IPS-20b (cell line): ENCODE data around the gene FBXO24.
A peak's percentile ranks its signal among the peaks of the same experiment; 100 is the strongest.
"Not testable (repeated sequence)": the region's sequence is repeated elsewhere in the genome, so short reads cannot be mapped to it uniquely, and the experiment has no call there.

Source experiments
- H3K27ac ChIP-seq: one replicate; pipeline ENCODE4 v1.5.1; 2013; ENCODE audit warnings: low read length
- H3K27me3 ChIP-seq: 2 replicates; pipeline ENCODE4 v1.6.1; 2013; ENCODE audit warnings: mild to moderate bottlenecking, low read length, inconsistent platforms; ENCODE audit not compliant: insufficient read depth
- H3K36me3 ChIP-seq: 2 replicates; pipeline ENCODE4 v1.6.1; 2013; ENCODE audit warnings: low read depth, mild to moderate bottlenecking, inconsistent platforms, low read length, moderate library complexity; ENCODE audit not compliant: insufficient read depth
- H3K4me1 ChIP-seq: 2 replicates; pipeline ENCODE4 v1.6.1; 2013; ENCODE audit warnings: mild to moderate bottlenecking, control low read depth, inconsistent platforms, low read length, moderate library complexity; ENCODE audit not compliant: insufficient read depth
- H3K4me3 ChIP-seq: 2 replicates; pipeline ENCODE4 v1.5.1; 2013; ENCODE audit warnings: mild to moderate bottlenecking, low read length, inconsistent platforms
- H3K9ac ChIP-seq: 2 replicates; pipeline ENCODE4 v1.6.1; 2013; ENCODE audit warnings: low read depth, mild to moderate bottlenecking, inconsistent platforms, low read length, moderate library complexity
- H3K9me3 ChIP-seq: 2 replicates; pipeline ENCODE4 v1.6.1; 2013; ENCODE audit warnings: mild to moderate bottlenecking, low read depth, low read length, inconsistent platforms; ENCODE audit not compliant: insufficient read depth

Gene FBXO24

DNA sequence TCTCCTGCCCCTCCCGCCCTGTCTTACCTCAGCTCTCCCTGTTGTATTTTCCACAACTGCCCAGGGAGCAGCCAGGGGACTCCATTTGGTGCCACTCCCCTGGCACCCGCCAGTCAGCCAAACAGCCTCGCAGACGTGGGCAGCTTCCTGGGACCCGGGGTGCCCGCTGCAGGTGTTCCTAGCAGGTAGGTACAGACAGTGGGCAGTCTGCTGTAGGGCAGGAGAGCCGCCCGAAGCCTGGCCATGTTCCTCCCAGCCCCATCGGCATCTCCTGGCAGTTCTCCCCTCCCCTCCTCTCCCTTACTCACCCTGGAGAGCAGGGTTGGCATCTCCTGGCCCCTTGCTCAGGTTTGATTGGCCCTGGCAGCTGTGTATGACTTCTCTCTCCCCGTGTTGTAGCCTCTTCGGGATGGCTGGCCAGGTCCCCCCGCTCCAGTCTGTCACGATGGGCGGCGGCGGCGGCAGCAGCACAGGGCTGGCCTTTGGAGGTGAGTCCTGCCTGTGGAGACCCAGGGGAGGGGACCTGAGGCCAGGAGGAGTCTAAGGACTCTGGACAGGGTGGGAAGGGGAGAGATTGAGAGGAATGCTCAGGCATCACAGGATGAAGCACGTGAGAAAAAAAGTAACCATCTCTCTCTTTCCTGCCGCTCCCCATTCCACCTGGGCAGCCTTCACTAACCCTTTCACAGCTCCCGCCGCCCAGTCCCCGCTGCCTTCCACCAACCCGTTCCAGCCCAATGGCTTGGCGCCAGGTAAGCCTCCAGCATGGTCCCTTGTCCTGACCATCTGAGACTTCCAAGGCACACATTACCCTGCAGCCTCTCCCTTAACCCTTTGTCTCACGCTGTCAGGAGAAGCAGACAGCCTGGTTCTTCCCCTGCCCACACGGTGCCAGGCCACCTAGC lies 23.7 kb upstream of the FBXO24 start:
- H3K27me3 ChIP-seq = no peaks in the 10 kb centered on the region
- H3K4me3 ChIP-seq = no peak overlapping the region
- no peaks in the 10 kb centered on the region for H3K9me3 ChIP-seq
- H3K36me3 ChIP-seq = 0 out of 2 replicates have a peak, but pooled peaks cover 3% of the 10 kb centered on the region
- no peak overlapping the region for H3K27ac ChIP-seq
- H3K9ac ChIP-seq = no peak overlapping the region
- H3K4me1 ChIP-seq = no peaks in the 10 kb centered on the region

DNA sequence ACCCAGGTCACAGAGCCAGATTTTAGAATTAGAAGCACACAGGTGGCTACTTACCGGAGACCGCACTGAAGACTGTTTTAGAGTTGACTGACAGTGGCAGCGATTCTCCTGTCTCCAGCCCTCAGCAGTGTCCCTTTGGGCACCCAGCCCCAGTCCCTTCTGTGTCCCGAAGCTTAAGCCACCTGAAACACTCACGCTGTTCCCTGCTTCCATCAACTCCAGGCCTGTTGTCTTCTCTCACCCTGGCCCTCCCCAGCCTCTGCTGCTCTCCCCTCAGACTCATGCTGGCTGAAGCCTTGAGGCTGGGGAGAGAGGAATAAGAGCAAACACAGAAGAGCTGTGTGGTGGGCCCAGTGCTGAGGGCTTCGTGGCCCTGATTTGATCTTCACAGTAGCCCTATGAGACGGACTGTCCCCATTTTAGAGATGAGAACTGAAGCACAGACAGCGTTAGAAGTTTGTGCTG lies 23.0 kb upstream of the FBXO24 start:
- Histone ChIP-seq H3K4me1 (no peaks in the 10 kb centered on the region), H3K9me3 (no peaks in the 10 kb centered on the region), H3K27ac (no peak overlapping the region), H3K9ac (no peak overlapping the region), H3K27me3 (no peaks in the 10 kb centered on the region), H3K4me3 (no peak overlapping the region), H3K36me3 (0 out of 2 replicates have a peak, but pooled peaks cover 3% of the 10 kb centered on the region)

DNA sequence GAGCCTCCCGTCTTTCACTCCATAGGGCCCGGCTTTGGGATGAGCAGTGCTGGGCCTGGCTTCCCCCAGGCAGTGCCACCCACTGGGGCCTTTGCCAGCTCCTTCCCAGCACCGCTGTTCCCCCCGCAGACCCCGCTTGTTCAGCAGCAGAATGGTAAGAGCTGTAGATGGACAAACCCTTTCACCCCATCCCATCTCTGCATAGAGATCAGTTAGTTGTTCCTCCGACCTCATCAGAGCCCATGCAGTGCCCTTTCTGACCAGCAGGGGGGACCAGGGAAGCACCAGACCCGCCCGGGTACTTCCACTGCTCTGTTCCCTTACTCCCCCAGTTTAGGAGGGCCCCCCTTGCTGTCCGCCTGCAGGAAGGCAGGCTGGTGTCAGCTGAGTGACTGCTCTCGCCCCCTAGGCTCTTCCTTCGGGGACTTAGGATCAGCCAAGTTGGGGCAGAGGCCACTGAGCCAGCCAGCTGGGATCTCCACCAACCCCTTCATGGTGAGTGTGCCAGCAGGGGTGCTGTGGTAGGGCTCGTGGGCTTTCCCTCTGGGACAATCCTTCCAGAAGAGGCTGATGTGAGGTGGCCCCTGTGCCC lies 22.2 kb upstream of the FBXO24 start:
- Histone ChIP-seq H3K9me3 (no peaks in the 10 kb centered on the region), H3K9ac (no peak overlapping the region), H3K4me1 (no peaks in the 10 kb centered on the region), H3K27me3 (peaks cover 5% of the 10 kb centered on the region; the same call in 1 of the 2 replicates), H3K27ac (no peak overlapping the region), H3K4me3 (no peak overlapping the region), H3K36me3 (0 out of 2 replicates have a peak, but pooled peaks cover 3% of the 10 kb centered on the region)

DNA sequence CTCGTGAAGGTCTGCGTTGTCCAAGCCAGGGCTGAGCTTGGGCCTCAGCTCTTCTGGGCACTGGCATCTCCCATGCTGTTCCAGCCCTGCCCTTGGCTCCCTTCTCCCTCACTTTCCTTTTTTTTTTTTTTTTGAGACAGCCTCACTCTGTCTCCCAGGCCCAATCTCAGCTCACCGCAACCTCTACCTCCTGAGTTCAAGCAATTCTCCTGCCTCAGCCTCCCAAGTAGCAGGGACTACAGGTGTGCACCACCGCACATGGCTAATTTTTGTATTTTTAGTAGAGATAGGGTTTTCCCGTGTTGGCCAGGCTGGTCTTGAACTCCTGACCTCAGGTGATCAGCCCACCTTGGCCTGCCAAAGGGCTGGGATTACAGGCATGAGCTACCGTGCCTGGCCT lies 21.7 kb upstream of the FBXO24 start:
- not testable (repeated sequence) for H3K9me3 ChIP-seq, H3K9ac ChIP-seq, H3K36me3 ChIP-seq, H3K27ac ChIP-seq, H3K27me3 ChIP-seq, H3K4me3 ChIP-seq, H3K4me1 ChIP-seq

DNA sequence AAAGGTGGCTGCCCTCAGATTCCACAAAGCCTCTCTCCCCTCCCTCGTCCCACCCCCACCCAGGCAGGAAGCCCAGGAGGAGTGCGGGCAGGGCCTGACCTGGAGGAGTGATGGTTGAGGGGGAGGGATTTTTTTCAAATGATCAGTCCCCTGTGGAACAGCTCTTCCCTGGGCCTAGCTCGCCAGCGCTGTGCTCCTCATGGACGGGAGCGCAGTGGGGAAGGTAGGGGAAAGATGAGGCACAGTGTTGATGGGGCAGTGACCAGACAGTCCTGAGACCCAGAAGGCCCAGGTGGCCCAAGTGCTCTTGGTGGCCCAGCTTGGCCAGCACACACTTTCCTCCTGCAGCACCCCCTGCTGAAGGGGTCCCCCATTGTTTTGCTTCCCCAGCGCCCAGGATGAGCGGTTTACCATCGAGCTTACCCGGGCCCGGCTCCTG lies 21.0 kb upstream of the FBXO24 start:
- Histone ChIP-seq H3K9ac (no peak overlapping the region), H3K4me1 (no peaks in the 10 kb centered on the region), H3K27ac (no peak overlapping the region), H3K27me3 (peaks cover 9% of the 10 kb centered on the region; the same call in 1 of the 2 replicates), H3K36me3 (0 out of 2 replicates have a peak, but pooled peaks cover 3% of the 10 kb centered on the region), H3K4me3 (no peak overlapping the region), H3K9me3 (no peaks in the 10 kb centered on the region)

DNA sequence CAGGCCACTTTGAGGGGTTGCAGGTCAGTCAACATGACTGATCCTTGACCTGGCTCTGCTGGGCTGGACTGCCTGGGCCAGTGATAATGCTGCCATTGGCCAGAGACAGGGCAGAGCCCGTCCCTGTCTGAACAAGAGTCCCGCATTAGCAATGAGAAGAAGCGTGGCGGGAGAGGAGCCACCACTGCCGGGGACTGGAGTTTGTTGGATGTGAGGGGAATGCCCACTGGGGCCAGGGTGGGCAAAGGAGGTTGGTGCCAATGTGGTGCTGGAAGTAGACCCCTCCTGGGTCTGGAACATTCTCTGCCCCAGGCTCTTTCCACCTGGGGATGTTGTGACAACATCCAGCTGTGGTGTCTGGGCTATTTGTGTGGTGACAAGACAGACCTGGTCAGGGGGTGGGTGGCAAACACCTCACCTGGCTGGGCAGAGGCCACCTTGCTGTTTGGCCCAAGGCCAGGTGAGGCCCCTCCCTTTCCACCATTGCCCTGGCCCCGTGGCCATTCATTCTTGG lies 20.1 kb upstream of the FBXO24 start:
- no peak overlapping the region for H3K9ac ChIP-seq
- 0 out of 2 replicates have a peak, but pooled peaks cover 3% of the 10 kb centered on the region for H3K36me3 ChIP-seq

DNA sequence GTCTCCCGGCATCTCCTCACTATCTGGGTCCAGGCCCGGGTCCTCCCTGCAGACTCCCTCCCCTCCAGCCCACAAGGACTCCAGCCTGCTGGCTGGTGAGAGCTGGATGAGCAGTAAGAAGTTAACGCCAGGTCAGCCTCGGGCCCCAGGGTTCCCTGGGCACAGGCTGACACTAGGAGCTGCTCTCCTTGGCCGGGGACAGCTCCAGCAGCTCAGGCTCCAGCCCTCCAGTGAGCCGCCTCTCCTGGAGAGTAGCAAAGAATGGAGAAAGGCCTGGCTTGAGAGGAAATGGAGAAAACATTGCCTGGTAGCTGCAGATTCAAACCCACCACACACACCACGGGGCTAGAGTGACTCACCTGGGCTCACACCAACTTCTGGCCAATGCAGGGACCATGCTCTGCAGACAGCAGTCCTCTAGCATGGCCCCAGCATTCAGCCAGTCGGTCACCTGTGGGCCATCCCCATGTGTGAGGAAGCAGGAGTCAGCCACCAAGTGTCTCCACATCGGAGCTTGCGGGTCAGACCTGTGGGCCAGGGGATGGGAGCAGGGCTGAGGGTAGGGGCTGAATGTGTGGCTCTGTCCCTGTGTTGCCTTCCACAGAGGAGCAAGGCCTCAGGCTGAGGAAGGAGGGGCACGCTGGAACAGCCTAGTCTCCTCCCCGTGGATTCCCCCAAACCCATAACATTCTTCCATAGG lies 18.9 kb upstream of the FBXO24 start:
- Histone ChIP-seq H3K27me3 (peaks cover 24% of the 10 kb centered on the region; the same call in 1 of the 2 replicates), H3K36me3 (0 out of 2 replicates have a peak, but pooled peaks cover 3% of the 10 kb centered on the region), H3K27ac (no peak overlapping the region), H3K9me3 (no peaks in the 10 kb centered on the region), H3K4me1 (peaks cover 10% of the 10 kb centered on the region), H3K4me3 (no peak overlapping the region), H3K9ac (0 out of 2 replicates have a peak overlapping the region, but pooled peaks have one; percentile 8)

More for the DNA sequence above, 20.1 kb upstream of the FBXO24 start:
- Histone ChIP-seq H3K9me3 (no peaks in the 10 kb centered on the region), H3K27me3 (peaks cover 15% of the 10 kb centered on the region; the same call in 1 of the 2 replicates), H3K4me3 (no peak overlapping the region), H3K4me1 (no peaks in the 10 kb centered on the region; the same call in 1 of the 2 replicates), H3K27ac (no peak overlapping the region)

DNA sequence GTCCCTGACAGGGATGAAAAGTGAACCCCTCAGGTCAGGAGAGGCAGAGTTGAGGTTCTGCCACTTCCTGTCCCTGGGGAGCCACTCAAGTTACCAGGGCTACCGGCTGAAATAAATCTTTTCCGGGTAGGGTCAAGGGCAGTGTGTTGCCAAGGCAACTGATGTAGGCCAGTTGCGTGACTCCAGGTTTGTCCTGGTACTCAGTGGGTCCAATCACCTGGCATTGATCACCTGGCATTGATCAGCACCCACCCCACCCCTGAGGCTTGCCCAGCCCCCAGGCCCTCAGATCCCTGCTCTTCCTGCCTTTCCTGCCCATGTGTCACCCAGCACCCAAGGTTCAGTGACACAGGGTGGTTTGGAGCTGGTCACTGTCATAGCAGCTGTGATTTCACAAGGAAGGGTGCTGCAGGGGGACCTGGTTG lies 18.4 kb upstream of the FBXO24 start:
- Histone ChIP-seq H3K27ac (no peak overlapping the region), H3K9me3 (no peaks in the 10 kb centered on the region), H3K27me3 (peaks cover 24% of the 10 kb centered on the region; the same call in 1 of the 2 replicates), H3K36me3 (0 out of 2 replicates have a peak, but pooled peaks cover 3% of the 10 kb centered on the region), H3K4me1 (peaks cover 10% of the 10 kb centered on the region), H3K4me3 (no peak overlapping the region), H3K9ac (0 out of 2 replicates have a peak overlapping the region, but pooled peaks have one; percentile 8)

DNA sequence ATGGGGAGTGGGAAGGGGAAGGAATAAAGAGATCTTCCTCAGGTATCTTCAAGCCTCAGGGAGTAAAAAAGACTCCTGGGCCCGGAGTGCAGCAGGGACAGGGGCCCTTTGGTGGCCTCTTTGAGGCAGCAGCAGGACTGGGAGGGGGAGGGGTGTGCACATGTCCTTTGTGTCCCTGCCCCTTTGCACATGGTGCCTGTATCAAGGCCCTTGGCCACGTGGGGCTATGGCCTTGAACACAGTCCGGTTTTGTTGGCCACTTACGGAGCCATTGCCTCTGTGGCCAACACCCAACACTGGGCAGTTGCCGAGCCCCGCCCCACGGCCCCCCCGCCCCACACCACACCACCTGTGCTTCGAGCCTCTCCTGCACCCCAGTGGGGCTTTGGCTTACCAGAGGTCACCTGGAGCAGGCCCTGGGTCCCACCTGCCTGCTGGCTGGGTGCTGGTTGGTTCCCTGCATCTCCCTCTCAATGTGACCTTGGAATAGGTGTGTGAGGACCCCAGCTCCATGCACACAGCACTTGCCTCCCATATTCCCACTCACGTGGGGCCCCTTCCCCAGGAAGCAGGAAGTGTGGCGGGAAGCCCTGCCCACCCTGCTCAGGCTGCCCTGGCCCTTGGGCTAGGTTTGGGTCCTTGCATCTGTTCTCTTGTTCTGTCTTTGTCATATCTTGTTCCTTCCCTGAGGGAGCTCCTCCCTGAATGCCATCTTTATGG lies 17.8 kb upstream of the FBXO24 start:
- H3K4me1 ChIP-seq = peaks cover 10% of the 10 kb centered on the region
- H3K9ac ChIP-seq = no peak overlapping the region
- H3K27ac ChIP-seq = no peak overlapping the region
- peaks cover 24% of the 10 kb centered on the region; the same call in 1 of the 2 replicates for H3K27me3 ChIP-seq
- H3K9me3 ChIP-seq = no peaks in the 10 kb centered on the region
- no peak overlapping the region for H3K4me3 ChIP-seq
- H3K36me3 ChIP-seq = no peaks in the 10 kb centered on the region

DNA sequence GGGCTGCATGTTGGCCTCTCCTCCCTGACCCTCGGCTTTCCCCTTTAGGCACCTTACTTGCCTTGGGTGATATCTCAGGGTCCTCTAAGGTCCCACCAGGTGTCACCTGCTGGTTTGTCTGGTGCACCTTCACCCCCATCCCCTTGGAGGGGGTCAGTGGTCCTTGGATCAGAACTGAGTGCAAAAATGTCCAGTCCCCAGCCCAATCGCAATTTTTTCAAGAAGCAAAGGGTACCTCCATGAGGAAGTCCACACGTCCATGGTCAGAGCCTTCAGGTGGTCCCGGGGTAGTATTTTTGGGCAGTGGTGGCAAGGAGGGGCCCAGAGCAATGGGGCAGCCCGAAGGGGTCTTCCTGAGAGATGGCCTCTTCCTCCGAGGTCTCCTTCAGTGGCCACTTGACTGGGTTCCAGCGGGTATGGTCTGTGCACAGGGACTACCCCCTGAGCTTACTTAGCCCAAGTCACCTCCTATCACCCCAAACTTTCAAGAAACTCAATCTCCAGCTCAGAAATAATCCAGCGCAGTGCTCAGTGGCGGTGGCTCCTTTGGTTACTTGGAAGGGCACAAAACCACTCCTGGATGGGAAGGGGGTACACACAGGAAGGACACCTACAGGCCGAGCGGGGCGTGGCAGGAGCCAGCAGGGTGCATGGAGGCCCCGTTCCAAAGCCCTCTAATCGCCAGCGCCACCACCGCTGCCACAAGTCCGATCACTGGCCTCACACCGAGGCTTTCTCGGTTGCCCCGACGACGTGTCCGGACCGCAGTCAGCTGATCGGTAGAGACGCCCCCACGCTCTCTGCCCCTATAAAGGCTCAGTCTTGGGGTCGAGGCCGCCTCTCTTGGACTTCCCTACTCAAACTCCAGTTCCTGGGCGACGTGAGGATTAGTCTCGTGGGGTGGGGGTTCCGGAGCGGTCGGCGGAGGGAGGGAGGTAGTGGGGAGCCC lies 17.0 kb upstream of the FBXO24 start:
- H3K27me3 ChIP-seq = peaks cover 24% of the 10 kb centered on the region; the same call in 1 of the 2 replicates
- H3K27ac ChIP-seq = no peak overlapping the region
- peak overlapping the region; percentile 13; the same call in 1 of the 2 replicates for H3K9ac ChIP-seq
- no peaks in the 10 kb centered on the region for H3K36me3 ChIP-seq
- peaks cover 10% of the 10 kb centered on the region for H3K4me1 ChIP-seq
- H3K9me3 ChIP-seq = no peaks in the 10 kb centered on the region
- H3K4me3 ChIP-seq = peak overlapping the region; percentile 61
